Astrocyte of the spinal cord (primary cell): ENCODE results near the gene OLFM4.

ENCODE experiments used
- DNase-seq: peaks from one replicate; pipeline ENCODE4 v3.0.0; 2011; ENCODE audit warnings: low read depth, low spot score
- H3K4me3 ChIP-seq: 2 replicates; pipeline ENCODE4 v1.5.1; 2011; ENCODE audit warnings: low read depth, mild to moderate bottlenecking, low read length, moderate library complexity
- in situ Hi-C: cut with HindIII; loops from 2 replicates; pipeline ENCODE4 v1.10.0; 2017; ENCODE audit warnings: low sequenced_read_pairs
- TF ChIP-seq, protein P1 (sequence below): IDR thresholded peaks from 2 replicates; pipeline ENCODE4 v1.5.1; 2012; ENCODE audit warnings: low read depth, mild to moderate bottlenecking, low read length, inconsistent platforms

Gene OLFM4

DNA sequence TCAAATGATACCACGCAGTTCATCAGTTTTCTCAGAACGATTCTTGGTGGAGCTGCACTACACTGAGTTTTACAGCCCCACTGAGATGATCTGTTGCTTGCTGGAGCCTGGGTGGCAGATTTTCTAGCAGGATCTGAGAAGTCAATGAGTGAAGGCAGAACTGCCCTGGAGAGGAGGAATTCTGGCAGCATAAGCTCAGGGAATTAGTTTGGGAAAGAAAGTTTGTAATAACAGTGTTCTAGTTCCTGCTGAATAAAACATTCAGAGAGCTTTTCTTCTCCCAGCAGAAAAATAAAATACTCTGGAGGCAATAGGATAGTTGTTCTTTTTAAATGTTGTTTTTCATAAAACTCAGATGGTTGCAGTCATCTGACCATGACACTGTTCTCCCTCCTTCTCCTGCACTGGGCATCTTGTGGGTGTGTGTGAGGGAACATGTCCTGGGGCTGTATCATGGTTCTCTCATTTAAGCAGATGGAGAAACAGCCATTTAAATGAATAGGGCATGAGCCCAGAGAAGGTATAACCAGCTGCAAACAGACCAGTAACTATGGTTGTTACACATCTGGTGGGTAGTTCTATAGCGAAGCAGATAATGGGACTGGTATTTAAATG is 29.6 kb downstream of the OLFM4 start:
- DNase-seq = no peak
- in situ Hi-C loops = no loop called here

DNA sequence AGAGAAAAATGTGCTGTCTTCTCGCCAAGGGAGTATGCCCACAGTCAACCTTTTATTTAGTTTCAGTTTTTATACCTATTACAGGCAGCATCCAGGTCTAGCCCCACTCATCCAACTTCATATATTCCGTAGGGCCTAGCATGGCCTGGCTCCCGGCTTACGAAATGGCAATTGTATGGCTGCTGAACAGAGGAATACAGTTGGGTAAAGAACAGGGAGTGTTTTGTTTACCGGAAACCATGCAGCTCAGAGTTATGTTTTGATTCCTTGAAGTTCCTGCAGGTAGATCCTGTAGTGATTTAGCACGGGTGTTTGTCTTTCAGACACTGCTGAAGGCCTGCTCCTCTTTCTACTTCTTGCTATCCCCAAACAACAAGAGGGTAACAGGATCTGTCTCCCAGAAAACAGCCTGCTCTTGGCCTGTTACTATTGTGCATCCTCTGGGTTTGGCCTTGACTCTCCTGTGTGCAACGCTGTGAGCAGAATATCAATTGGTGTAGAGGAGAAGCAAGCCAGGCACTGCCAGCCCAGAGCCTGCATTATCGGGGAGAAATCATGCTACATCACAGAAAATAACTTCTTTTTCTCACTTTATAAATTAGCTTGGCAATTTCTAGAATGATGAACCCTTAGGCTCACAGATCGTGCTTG is 32.4 kb downstream of the OLFM4 start:
- no peak for DNase-seq
- TF ChIP-seq, protein P1, sequence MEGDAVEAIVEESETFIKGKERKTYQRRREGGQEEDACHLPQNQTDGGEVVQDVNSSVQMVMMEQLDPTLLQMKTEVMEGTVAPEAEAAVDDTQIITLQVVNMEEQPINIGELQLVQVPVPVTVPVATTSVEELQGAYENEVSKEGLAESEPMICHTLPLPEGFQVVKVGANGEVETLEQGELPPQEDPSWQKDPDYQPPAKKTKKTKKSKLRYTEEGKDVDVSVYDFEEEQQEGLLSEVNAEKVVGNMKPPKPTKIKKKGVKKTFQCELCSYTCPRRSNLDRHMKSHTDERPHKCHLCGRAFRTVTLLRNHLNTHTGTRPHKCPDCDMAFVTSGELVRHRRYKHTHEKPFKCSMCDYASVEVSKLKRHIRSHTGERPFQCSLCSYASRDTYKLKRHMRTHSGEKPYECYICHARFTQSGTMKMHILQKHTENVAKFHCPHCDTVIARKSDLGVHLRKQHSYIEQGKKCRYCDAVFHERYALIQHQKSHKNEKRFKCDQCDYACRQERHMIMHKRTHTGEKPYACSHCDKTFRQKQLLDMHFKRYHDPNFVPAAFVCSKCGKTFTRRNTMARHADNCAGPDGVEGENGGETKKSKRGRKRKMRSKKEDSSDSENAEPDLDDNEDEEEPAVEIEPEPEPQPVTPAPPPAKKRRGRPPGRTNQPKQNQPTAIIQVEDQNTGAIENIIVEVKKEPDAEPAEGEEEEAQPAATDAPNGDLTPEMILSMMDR = no peak
- no peak overlapping the region for H3K4me3 ChIP-seq
- in situ Hi-C loops = no loop called here

More for the DNA sequence above, 29.6 kb downstream of the OLFM4 start:
- no peak overlapping the region for H3K4me3 ChIP-seq
- TF ChIP-seq, protein P1 = no peak

DNA sequence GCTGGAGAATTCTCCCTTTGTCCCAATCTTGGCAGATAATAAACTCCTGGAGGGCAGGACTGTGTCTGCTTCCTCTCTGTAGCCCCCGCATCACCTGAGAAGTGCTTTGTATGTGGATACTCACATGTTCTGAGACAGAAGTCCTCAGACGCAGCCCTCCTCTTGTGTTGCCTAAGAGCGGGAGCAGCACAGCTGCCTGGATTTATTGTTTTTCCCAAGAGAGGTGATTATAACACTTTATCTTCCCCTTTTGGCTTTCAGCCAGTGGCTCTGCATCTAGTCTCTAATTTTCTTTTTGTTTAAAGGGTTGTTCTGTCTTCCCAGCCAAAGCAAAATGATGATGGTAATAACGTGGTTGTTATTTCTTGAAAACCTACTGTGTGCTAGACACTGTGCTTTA is 36.1 kb downstream of the OLFM4 start:
- in situ Hi-C loops = no loop called here
- no peak for DNase-seq
- no peak overlapping the region for H3K4me3 ChIP-seq
- TF ChIP-seq, protein P1 = no peak

DNA sequence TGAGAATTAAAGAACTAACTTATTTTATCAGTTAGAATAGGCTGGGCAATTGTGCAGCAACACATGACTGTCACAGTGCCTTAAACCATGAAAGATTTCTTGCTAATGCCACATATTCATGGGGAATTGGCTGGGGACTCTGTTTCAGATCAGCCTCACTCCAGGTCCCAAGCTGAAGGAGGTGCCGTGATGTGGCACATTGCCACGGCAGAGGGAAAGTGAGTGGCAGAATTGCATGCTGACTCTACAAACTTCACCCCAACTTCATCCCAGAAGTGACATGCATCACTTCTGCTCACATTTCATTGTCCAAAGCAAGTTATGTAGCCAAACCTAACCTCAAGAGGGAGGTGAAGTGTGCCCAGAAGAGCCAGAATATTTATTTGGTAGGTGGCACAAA is 37.8 kb downstream of the OLFM4 start:
- in situ Hi-C loops = no loop called here
- TF ChIP-seq, protein P1 = no peak
- DNase-seq = no peak
- H3K4me3 ChIP-seq = no peak overlapping the region

DNA sequence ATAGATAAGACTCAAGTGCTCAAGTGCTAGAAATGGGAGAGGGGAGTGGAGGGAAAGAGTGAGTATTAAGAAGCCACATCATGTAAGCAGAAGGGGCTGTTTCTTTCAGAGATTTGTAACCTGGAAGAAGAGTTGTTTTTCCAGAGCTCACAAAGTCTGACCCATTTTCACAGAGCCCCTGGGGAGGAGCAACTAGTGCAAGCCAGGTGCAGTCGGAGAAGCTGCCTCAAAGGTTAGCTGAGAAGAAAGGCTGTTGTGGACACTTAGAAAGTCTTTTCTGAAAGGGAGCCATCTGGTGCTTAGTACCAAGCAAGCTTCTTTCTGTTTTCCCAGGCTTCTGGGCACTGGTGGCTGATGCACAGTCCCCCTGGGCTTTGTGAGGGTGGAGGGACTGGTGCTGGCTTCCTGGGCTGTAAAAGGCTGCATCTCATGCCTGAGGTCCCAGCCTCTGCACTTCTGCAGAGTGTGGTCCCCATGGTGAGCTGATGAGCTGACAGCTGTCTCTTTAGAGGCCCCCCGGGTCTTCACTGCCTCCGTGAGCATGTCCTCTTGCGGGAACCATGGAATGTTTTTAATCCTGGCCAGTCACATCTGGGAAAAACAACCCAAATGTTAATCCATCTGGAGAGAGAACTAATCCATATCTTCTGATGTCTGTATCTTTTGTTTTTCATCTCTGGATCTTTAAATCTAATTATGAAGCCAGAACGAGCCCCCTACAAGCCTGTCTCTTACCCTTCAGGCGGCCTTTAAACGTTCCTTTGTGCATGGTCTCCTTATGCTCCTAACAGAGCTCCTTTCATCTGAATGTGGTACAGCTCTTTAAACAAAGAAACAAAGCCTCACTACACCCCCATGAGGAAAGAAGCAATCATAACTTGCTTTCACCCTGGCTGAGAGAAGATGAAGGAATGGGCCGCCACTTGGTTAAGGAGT is 40.2 kb downstream of the OLFM4 start:
- TF ChIP-seq, protein P1 = no peak
- DNase-seq = no peak
- in situ Hi-C loops = no loop called here
- H3K4me3 ChIP-seq = no peak overlapping the region

DNA sequence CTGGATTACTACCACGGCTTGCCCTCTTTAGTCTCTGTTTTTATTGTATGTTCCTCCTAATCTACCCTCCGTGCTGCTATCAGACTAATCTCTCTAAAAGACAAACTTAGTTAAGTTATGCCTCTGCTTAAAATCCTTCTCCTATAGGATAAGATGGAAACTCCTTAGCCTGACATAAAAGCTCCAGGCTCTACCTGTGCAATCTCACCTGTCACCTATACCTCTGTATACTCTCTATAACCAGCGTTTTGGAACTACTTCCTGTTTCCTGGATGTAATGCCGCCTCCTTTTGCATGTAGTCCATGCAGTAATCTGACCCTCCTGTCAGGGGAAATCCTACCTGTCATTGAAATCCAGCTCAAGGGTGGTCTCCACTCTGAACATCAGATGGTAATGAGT is 41.2 kb downstream of the OLFM4 start:
- in situ Hi-C loops = no loop called here
- no peak for DNase-seq
- H3K4me3 ChIP-seq = no peak overlapping the region
- TF ChIP-seq, protein P1 = no peak
